HepG2 (cell line): Measurements from ENCODE around the gene HCFC1R1. TPM values are rescaled to one million over a fixed set of nuclear protein-coding genes. Genes with fewer than 3 reads are reported as not detected.
A peak's percentile ranks its signal among the peaks of the same experiment; 100 is the strongest.

Experiments
- CAMTA2 ChIP-seq: sonication (generic); formaldehyde crosslinking; IDR thresholded peaks from 2 replicates; pipeline ENCODE4 v1.4.0; 2020; ENCODE audit warnings: mild to moderate bottlenecking, missing genetic modification reagents, borderline replicate concordance
- DMTF1 ChIP-seq: sonication (generic); formaldehyde crosslinking; IDR thresholded peaks from 2 replicates; pipeline ENCODE4 v1.4.0; 2020; ENCODE audit warnings: mild to moderate bottlenecking, missing genetic modification reagents
- DNMT1 ChIP-seq: sonication (generic); formaldehyde crosslinking; IDR thresholded peaks from 2 replicates; pipeline ENCODE4 v1.5.1; 2020; ENCODE audit warnings: mild to moderate bottlenecking, missing genetic modification reagents
- ELF3 ChIP-seq: IDR thresholded peaks from 2 replicates; pipeline ENCODE4 v1.6.1; 2016; ENCODE audit warnings: missing genetic modification reagents, missing compliant biosample characterization
- JUNB ChIP-seq: sonication (generic); formaldehyde crosslinking; IDR thresholded peaks from 2 replicates; pipeline ENCODE4 v1.8.0; 2022; ENCODE audit warnings: missing genetic modification reagents, mild to moderate bottlenecking, borderline replicate concordance
- KDM4B ChIP-seq: sonication (generic); formaldehyde crosslinking; IDR thresholded peaks from 2 replicates; pipeline ENCODE4 v1.4.0; 2020; ENCODE audit warnings: missing genetic modification reagents
- LCORL ChIP-seq, 2 experiments: fragments of 450-650 bp in 1 of 2; sonication (generic) in 1 of 2; formaldehyde crosslinking in 1 of 2; IDR thresholded peaks; 2 replicates each; pipeline versions ENCODE4 v1.5.0 to v1.6.1; 2017 to 2020; ENCODE audit warnings: antibody characterized with exemption in 1 of 2, missing genetic modification reagents in 1 of 2
- MED8 ChIP-seq: sonication (generic); formaldehyde crosslinking; IDR thresholded peaks from 2 replicates; pipeline ENCODE4 v1.8.1; 2023; ENCODE audit warnings: mild to moderate bottlenecking, missing genetic modification reagents; ENCODE audit not compliant: insufficient replicate concordance
- RXRB ChIP-seq: IDR thresholded peaks from 2 replicates; pipeline ENCODE4 v1.6.1; 2016; ENCODE audit warnings: borderline replicate concordance, missing genetic modification reagents, missing compliant biosample characterization
- SNAI1 ChIP-seq: sonication (generic); formaldehyde crosslinking; IDR thresholded peaks from 2 replicates; pipeline ENCODE4 v1.5.0; 2020; ENCODE audit warnings: mild to moderate bottlenecking, missing genetic modification reagents, borderline replicate concordance
- SNAPC5 ChIP-seq: sonication (generic); formaldehyde crosslinking; IDR thresholded peaks from 2 replicates; pipeline ENCODE4 v1.8.1; 2023; ENCODE audit warnings: mild to moderate bottlenecking, missing genetic modification reagents, borderline replicate concordance
- TBL1XR1 ChIP-seq: fragments of 150-350 bp; IDR thresholded peaks from 2 replicates; pipeline ENCODE4 v1.6.1; 2014; ENCODE audit warnings: borderline replicate concordance, low read length; ENCODE audit not compliant: partially characterized antibody
- TOE1 ChIP-seq: sonication (generic); formaldehyde crosslinking; IDR thresholded peaks from 2 replicates; pipeline ENCODE4 v1.4.0; 2020; ENCODE audit warnings: mild to moderate bottlenecking, missing genetic modification reagents
- YY1 ChIP-seq: IDR thresholded peaks from 2 replicates; pipeline ENCODE4 v1.6.1; 2011; ENCODE audit warnings: low read length, low read depth, moderate library complexity, mild to moderate bottlenecking; ENCODE audit not compliant: insufficient read depth, insufficient replicate concordance
- ZFP90 ChIP-seq: sonication (generic); formaldehyde crosslinking; IDR thresholded peaks from 2 replicates; pipeline ENCODE4 v1.8.0; 2022; ENCODE audit warnings: missing genetic modification reagents, mild to moderate bottlenecking, inconsistent platforms, borderline replicate concordance
- ZFP91 ChIP-seq: sonication (generic); formaldehyde crosslinking; IDR thresholded peaks from 2 replicates; pipeline ENCODE4 v1.9.0; 2022; ENCODE audit warnings: missing genetic modification reagents, mild to moderate bottlenecking, borderline replicate concordance
- ZFX ChIP-seq: sonication (generic); formaldehyde crosslinking; IDR thresholded peaks from 2 replicates; pipeline ENCODE4 v1.4.0; 2020; ENCODE audit warnings: mild to moderate bottlenecking, low read depth, missing genetic modification reagents, moderate library complexity
- ZMYM4 ChIP-seq: sonication (generic); formaldehyde crosslinking; IDR thresholded peaks from 2 replicates; pipeline ENCODE4 v1.8.1; 2023; ENCODE audit warnings: mild to moderate bottlenecking, missing genetic modification reagents
- ZNF546 ChIP-seq: sonication (generic); formaldehyde crosslinking; conservative IDR thresholded peaks from 2 replicates; pipeline ENCODE4 v1.8.1; 2023; ENCODE audit warnings: mild to moderate bottlenecking, missing genetic modification reagents
- ZNF556 ChIP-seq: sonication (generic); formaldehyde crosslinking; IDR thresholded peaks from 2 replicates; pipeline ENCODE4 v1.4.0; 2020; ENCODE audit warnings: mild to moderate bottlenecking, missing genetic modification reagents, borderline replicate concordance
- polyA plus RNA-seq, 8 experiments: library from polyadenylated mRNA; depleted of rRNA in 3 of 8; stranded (reverse) in 7 of 8; unstranded in 1 of 8; fragments of >200 nt; fragmentation: Illumina TruSeq in 4 of 8; extraction: Trizol in 4 of 8; gene quantifications; 2 replicates each; pipeline versions ENCODE4 v1.2.1 to v1.2.3, GENCODE V29; 2011 to 2016; ENCODE audit warnings: low read depth in 4 of 8, missing spikeins in 1 of 8, mixed read lengths in 1 of 8; ENCODE audit not compliant: insufficient read depth in 1 of 8
- total RNA-seq, 5 experiments: library from RNA; depleted of rRNA; stranded (reverse); fragments of >200 nt; fragmentation: Illumina TruSeq; extraction: Trizol; gene quantifications; 2 replicates each; pipeline ENCODE4 v1.2.3, GENCODE V29; 2016; ENCODE audit warnings: low read depth in 1 of 5
- TF ChIP-seq, protein P1 (sequence below), 2 experiments: IDR thresholded peaks; 2 replicates each; pipeline ENCODE4 v1.6.1; 2011 to 2012; ENCODE audit warnings: low read length in 2 of 2, borderline replicate concordance in 1 of 2, low read depth in 1 of 2, mild to moderate bottlenecking in 1 of 2, moderate library complexity in 1 of 2

The HCFC1R1 gene
- total and polyA plus RNA-seq, 2 of the 13 experiments (the other 11 are each of a cell fraction or from before 2014, with no cell fraction given): 13.8 to 16.1 TPM

DNA sequence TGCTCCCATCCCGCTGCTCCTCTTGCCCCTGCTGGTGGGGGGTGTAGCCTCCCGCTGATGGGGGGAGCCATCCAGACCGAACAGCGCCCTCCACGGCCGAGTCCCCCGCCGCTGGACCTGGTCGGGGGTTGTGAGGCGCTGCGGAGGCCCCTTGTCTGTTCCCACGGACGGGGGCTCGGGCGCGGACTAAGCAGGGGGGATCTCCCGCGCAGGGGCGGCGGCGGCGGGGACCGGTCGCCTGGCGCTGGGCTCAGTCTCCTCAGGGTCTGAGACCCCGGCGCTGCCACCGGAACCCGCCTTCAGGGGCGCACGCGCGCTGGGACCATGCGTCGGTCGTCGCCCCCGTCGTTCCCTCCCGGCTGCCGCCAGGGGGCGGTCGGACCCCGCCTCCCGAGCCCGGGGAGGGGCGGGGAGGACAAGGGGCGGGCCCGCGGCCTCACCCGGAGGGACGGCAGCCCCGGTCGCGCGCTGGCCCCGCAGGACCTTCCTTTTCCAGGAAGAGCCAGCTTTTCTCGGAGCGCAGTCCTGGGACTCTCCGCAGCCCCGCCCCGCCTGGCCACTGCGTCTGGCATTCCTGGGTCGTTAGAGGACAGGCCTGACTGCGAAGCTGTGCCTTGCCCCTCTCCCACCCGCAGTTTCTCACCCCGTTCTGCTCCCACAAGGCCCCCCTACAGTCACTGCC, 35.4 kb upstream of the HCFC1R1 start (continued):
- TF ChIP-seq, protein P1, sequence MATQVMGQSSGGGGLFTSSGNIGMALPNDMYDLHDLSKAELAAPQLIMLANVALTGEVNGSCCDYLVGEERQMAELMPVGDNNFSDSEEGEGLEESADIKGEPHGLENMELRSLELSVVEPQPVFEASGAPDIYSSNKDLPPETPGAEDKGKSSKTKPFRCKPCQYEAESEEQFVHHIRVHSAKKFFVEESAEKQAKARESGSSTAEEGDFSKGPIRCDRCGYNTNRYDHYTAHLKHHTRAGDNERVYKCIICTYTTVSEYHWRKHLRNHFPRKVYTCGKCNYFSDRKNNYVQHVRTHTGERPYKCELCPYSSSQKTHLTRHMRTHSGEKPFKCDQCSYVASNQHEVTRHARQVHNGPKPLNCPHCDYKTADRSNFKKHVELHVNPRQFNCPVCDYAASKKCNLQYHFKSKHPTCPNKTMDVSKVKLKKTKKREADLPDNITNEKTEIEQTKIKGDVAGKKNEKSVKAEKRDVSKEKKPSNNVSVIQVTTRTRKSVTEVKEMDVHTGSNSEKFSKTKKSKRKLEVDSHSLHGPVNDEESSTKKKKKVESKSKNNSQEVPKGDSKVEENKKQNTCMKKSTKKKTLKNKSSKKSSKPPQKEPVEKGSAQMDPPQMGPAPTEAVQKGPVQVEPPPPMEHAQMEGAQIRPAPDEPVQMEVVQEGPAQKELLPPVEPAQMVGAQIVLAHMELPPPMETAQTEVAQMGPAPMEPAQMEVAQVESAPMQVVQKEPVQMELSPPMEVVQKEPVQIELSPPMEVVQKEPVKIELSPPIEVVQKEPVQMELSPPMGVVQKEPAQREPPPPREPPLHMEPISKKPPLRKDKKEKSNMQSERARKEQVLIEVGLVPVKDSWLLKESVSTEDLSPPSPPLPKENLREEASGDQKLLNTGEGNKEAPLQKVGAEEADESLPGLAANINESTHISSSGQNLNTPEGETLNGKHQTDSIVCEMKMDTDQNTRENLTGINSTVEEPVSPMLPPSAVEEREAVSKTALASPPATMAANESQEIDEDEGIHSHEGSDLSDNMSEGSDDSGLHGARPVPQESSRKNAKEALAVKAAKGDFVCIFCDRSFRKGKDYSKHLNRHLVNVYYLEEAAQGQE (IDR thresholded peaks at IDR 0.05; ENCODE audit: borderline replicate concordance in 1 of 2, low read depth in 1 of 2, low read length in 2 of 2): no peak
- no peak for TF ChIP-seq LCORL (IDR thresholded peaks at IDR 0.05)
- TF ChIP-seq LCORL (CRISPR knock-in tag; IDR thresholded peaks at IDR 0.05): peak; percentile 89
- TF ChIP-seq TBL1XR1: no peak
- peak; percentile 73 for TF ChIP-seq ZFP91
- TF ChIP-seq ZFP90 (CRISPR knock-in tag): peak; percentile 88; the same call in 1 of the 2 replicates
- TF ChIP-seq ZFX: peak; percentile 76
- peak; percentile 30; the same call in 1 of the 2 replicates for TF ChIP-seq CAMTA2
- no peak for TF ChIP-seq SNAPC5
- 0 out of 2 replicates have a peak, but pooled peaks have one; percentile 46 for TF ChIP-seq DNMT1 (CRISPR knock-in tag)
- TF ChIP-seq MED8: peak; percentile 53
- no peak for TF ChIP-seq JUNB (CRISPR knock-in tag)
- peak; percentile 79 for TF ChIP-seq RXRB (CRISPR knock-in tag)
- TF ChIP-seq ELF3 (CRISPR knock-in tag): peak; percentile 81
- TF ChIP-seq YY1: peak; percentile 49
- TF ChIP-seq ZMYM4: peak; percentile 70; the same call in 1 of the 2 replicates
- no peak for TF ChIP-seq TOE1 (CRISPR knock-in tag)
- TF ChIP-seq DMTF1 (CRISPR knock-in tag): no peak
- TF ChIP-seq SNAI1 (CRISPR knock-in tag): 0 out of 2 replicates have a peak, but pooled peaks have one; percentile 45
- peak; percentile 66; the same call in 1 of the 2 replicates for TF ChIP-seq ZNF546 (CRISPR knock-in tag)
- peak; percentile 90 for TF ChIP-seq ZNF556
- TF ChIP-seq KDM4B (CRISPR knock-in tag): no peak
